MM.1S (cell line): Measurements from ENCODE around the gene ADGRE1.

Experiments used
- DNase-seq: peaks from one replicate; pipeline ENCODE4 v3.0.0-alpha.2; 2015
- H2AFZ ChIP-seq: fragments of 300-600 bp; sonication (generic); 2 replicates; pipeline ENCODE4 v1.6.0; 2016; ENCODE audit warnings: antibody characterized with exemption, low read length
- H3F3A ChIP-seq: fragments of 300-600 bp; sonication (generic); 2 replicates; pipeline ENCODE4 v1.6.1; 2016; ENCODE audit warnings: mild to moderate bottlenecking, antibody characterized with exemption, low read length, moderate library complexity, mixed read lengths; ENCODE audit not compliant: insufficient read depth
- H3K27ac ChIP-seq: fragments of 300-600 bp; sonication (generic); 2 replicates; pipeline ENCODE4 v1.5.1; 2016; ENCODE audit warnings: mild to moderate bottlenecking, low read length
- H3K27me3 ChIP-seq: fragments of 300-600 bp; sonication (generic); replicated peaks from 2 replicates; pipeline ENCODE4 v1.6.0; 2016; ENCODE audit warnings: low read length; ENCODE audit not compliant: insufficient read depth
- H3K36me3 ChIP-seq: fragments of 300-600 bp; sonication (generic); replicated peaks from 2 replicates; pipeline ENCODE4 v1.6.1; 2016; ENCODE audit warnings: mild to moderate bottlenecking, low read length, mixed read lengths; ENCODE audit not compliant: insufficient read depth
- H3K4me1 ChIP-seq: fragments of 300-600 bp; sonication (generic); 2 replicates; pipeline ENCODE4 v1.6.1; 2016; ENCODE audit warnings: low read length, mixed read lengths
- H3K4me2 ChIP-seq: fragments of 300-600 bp; sonication (generic); 2 replicates; pipeline ENCODE4 v1.6.0; 2016; ENCODE audit warnings: low read depth, low read length
- H3K4me3 ChIP-seq: fragments of 300-600 bp; sonication (generic); 2 replicates; pipeline ENCODE4 v1.5.1; 2016; ENCODE audit warnings: low read length, mixed read lengths
- H3K79me2 ChIP-seq: fragments of 300-600 bp; sonication (generic); 2 replicates; pipeline ENCODE4 v1.6.1; 2016; ENCODE audit warnings: mixed run types, low read length, mixed read lengths
- H3K9ac ChIP-seq: fragments of 300-600 bp; sonication (generic); 2 replicates; pipeline ENCODE4 v1.6.1; 2016; ENCODE audit warnings: low read length, mixed read lengths
- H3K9me2 ChIP-seq: fragments of 300-600 bp; sonication (generic); replicated peaks from 2 replicates; pipeline ENCODE4 v1.6.1; 2016; ENCODE audit warnings: mild to moderate bottlenecking, low read length, mixed read lengths; ENCODE audit not compliant: insufficient read depth
- H3K9me3 ChIP-seq: fragments of 300-600 bp; sonication (generic); replicated peaks from 2 replicates; pipeline ENCODE4 v1.6.1; 2016; ENCODE audit warnings: mild to moderate bottlenecking, low read length, mixed read lengths; ENCODE audit not compliant: insufficient read depth
- H4K20me1 ChIP-seq: fragments of 300-600 bp; sonication (generic); 2 replicates; pipeline ENCODE4 v1.6.1; 2016; ENCODE audit warnings: mild to moderate bottlenecking, low read length, moderate library complexity, mixed read lengths; ENCODE audit not compliant: insufficient read depth
- CTCF ChIP-seq: fragments of 300-600 bp; sonication (generic); IDR thresholded peaks from 2 replicates; pipeline ENCODE4 v1.5.1; 2016; ENCODE audit warnings: antibody characterized with exemption, low read length, mixed read lengths
- EZH2 ChIP-seq: fragments of 300-600 bp; sonication (generic); optimal IDR thresholded peaks from 2 replicates; pipeline ENCODE3; 2017; ENCODE audit warnings: low read depth, mild to moderate bottlenecking, antibody characterized with exemption, low read length, mixed read lengths
- EZH2phosphoT487 ChIP-seq: fragments of 300-600 bp; sonication (generic); IDR thresholded peaks from 2 replicates; pipeline ENCODE4 v1.6.1; 2018; ENCODE audit warnings: antibody characterized with exemption, low read length

The ADGRE1 gene

DNA sequence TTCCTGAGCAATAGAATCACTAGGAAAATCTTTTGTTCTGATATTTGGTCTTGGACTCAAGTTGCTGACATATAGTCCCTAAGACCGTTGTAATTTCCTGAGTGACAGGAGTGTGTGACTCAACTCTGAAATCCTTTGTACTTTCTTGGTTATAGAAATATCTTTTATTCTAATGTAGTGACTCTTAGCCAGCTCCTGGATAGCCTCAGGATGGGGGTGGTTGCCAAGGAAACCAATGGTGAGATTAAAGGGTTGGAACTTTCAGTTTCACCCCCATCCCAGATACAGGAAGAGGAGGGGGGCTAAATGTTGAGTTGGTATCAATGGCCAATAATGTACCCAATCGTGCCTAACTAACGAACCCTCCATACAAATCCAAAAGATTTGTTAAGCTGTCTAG lies 92.0 kb downstream of the ADGRE1 start:
- no peaks in the 10 kb centered on the region for H3K4me1 ChIP-seq
- DNase-seq, result no peak
- H3K9me2 ChIP-seq, result no peaks in the 10 kb centered on the region
- H3F3A ChIP-seq, result no peaks in the 10 kb centered on the region
- no peak for TF ChIP-seq CTCF
- no peak for TF ChIP-seq EZH2phosphoT487
- TF ChIP-seq EZH2, result no peak
- no peaks in the 10 kb centered on the region for H3K9me3 ChIP-seq
- no peak overlapping the region for H3K4me3 ChIP-seq
- H2AFZ ChIP-seq, result no peak overlapping the region
- H3K36me3 ChIP-seq, result no peaks in the 10 kb centered on the region
- no peak overlapping the region for H3K4me2 ChIP-seq
- H3K27ac ChIP-seq, result no peak overlapping the region
- H4K20me1 ChIP-seq, result no peaks in the 10 kb centered on the region
- H3K79me2 ChIP-seq, result no peaks in the 10 kb centered on the region
- no peak overlapping the region for H3K9ac ChIP-seq
- peaks cover 81% of the 10 kb centered on the region for H3K27me3 ChIP-seq

DNA sequence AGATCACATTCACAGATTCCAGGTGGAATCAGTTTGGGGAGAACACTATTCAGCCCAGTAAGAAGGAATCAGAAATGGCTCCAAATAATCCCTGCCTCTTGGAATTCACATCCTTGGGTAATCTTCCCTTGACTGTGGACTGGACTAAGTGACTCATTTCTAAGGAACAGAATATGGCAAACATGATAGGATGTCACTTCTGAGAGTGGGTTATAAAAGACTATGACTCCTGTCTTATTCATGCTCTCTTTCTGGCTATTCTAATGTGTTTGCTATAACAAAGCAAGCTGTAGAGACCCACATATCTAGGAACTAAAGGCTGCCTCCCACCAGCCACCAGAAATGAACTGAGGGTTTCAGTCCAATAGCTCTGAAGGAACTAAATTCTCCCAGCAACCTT lies 96.1 kb downstream of the ADGRE1 start:
- Histone ChIP-seq H3K4me2 (no peak overlapping the region), H3K9me2 (no peaks in the 10 kb centered on the region), H3K4me3 (no peak overlapping the region), H3K79me2 (no peaks in the 10 kb centered on the region), H3K36me3 (no peaks in the 10 kb centered on the region), H3K4me1 (no peaks in the 10 kb centered on the region), H3K27ac (no peak overlapping the region), H3F3A (no peaks in the 10 kb centered on the region), H3K27me3 (peaks cover 69% of the 10 kb centered on the region), H3K9me3 (no peaks in the 10 kb centered on the region), H2AFZ (no peak overlapping the region), H4K20me1 (no peaks in the 10 kb centered on the region), H3K9ac (no peak overlapping the region)
- no peak for TF ChIP-seq EZH2phosphoT487
- TF ChIP-seq EZH2, result no peak
- no peak for TF ChIP-seq CTCF
- DNase-seq, result no peak

GRCh38 chr19:6987850-6988249 lies 100.5 kb downstream of the ADGRE1 start:
- H3K4me1 ChIP-seq, result no peaks in the 10 kb centered on the region
- TF ChIP-seq CTCF (no peak), EZH2 (no peak), EZH2phosphoT487 (no peak)
- H3K27me3 ChIP-seq, result peaks cover 70% of the 10 kb centered on the region
- no peak overlapping the region for H3K4me3 ChIP-seq
- H3K9me3 ChIP-seq, result no peaks in the 10 kb centered on the region
- no peak overlapping the region for H3K4me2 ChIP-seq
- DNase-seq, result no peak
- no peak overlapping the region for H3K9ac ChIP-seq
- no peaks in the 10 kb centered on the region for H3K79me2 ChIP-seq
- no peaks in the 10 kb centered on the region for H4K20me1 ChIP-seq
- H3F3A ChIP-seq, result no peaks in the 10 kb centered on the region
- no peak overlapping the region for H2AFZ ChIP-seq
- no peaks in the 10 kb centered on the region for H3K36me3 ChIP-seq
- no peaks in the 10 kb centered on the region for H3K9me2 ChIP-seq
- no peak overlapping the region for H3K27ac ChIP-seq
